Parathyroid adenoma (tissue), 2 donors: ENCODE data around the gene ABCC4.

Experiments used
- H2AFZ ChIP-seq: fragments of 300-600 bp; sonication (generic); one replicate; pipeline ENCODE4 v1.7.0; 2017; ENCODE audit warnings: antibody characterized with exemption, mild to moderate bottlenecking
- H3K27ac ChIP-seq: fragments of 300-600 bp; sonication (generic); one replicate; pipeline ENCODE4 v1.7.0; 2017
- H3K27me3 ChIP-seq: fragments of 300-600 bp; sonication (generic); one replicate; pipeline ENCODE4 v1.7.0; 2017; ENCODE audit warnings: low read length; ENCODE audit not compliant: control insufficient read depth, insufficient read depth
- H3K36me3 ChIP-seq: fragments of 300-600 bp; sonication (generic); one replicate; pipeline ENCODE4 v1.7.0; 2017; ENCODE audit warnings: low read length; ENCODE audit not compliant: control insufficient read depth, insufficient read depth
- H3K4me1 ChIP-seq: fragments of 300-600 bp; sonication (generic); one replicate; pipeline ENCODE4 v1.7.0; 2017; ENCODE audit warnings: control low read depth
- H3K4me2 ChIP-seq: fragments of 300-600 bp; sonication (generic); one replicate; pipeline ENCODE4 v1.7.0; 2017; ENCODE audit warnings: low read length
- H3K4me3 ChIP-seq: fragments of 300-600 bp; sonication (generic); one replicate; pipeline ENCODE4 v1.7.0; 2017; ENCODE audit warnings: low read depth, low read length
- H3K79me2 ChIP-seq: fragments of 300-600 bp; sonication (generic); one replicate; pipeline ENCODE4 v1.7.0; 2017; ENCODE audit warnings: control low read depth
- H3K9ac ChIP-seq: fragments of 300-600 bp; sonication (generic); one replicate; pipeline ENCODE4 v1.7.0; 2017; ENCODE audit warnings: mild to moderate bottlenecking
- H3K9me3 ChIP-seq: fragments of 300-600 bp; sonication (generic); one replicate; pipeline ENCODE4 v1.7.0; 2017; ENCODE audit warnings: low read length; ENCODE audit not compliant: control insufficient read depth
- CTCF ChIP-seq: fragments of 300-600 bp; sonication (generic); IDR thresholded peaks from one replicate; pipeline ENCODE4 v1.7.0; 2017; ENCODE audit warnings: antibody characterized with exemption, mild to moderate bottlenecking
- donor health status: primary hyperparathyroidism.

Gene ABCC4

GRCh38 chr13:95228130-95228529 lies 73.1 kb downstream of the ABCC4 start:
- Histone ChIP-seq H3K4me1 (peaks cover 6% of the 10 kb centered on the region), H3K4me2 (no peak overlapping the region), H3K4me3 (no peak overlapping the region), H3K27me3 (no peaks in the 10 kb centered on the region), H3K9me3 (no peaks in the 10 kb centered on the region), H3K36me3 (no peaks in the 10 kb centered on the region), H3K79me2 (peaks cover 3% of the 10 kb centered on the region), H3K27ac (no peak overlapping the region), H2AFZ (no peak overlapping the region), H3K9ac (no peak overlapping the region)
- no peak for TF ChIP-seq CTCF

GRCh38 chr13:95226932-95227695 lies 74.1 kb downstream of the ABCC4 start:
- peak overlapping the region; percentile 50 for H3K4me2 ChIP-seq
- no peaks in the 10 kb centered on the region for H3K9me3 ChIP-seq
- no peak overlapping the region for H3K9ac ChIP-seq
- H3K79me2 ChIP-seq: peaks cover 5% of the 10 kb centered on the region
- H3K4me3 ChIP-seq: no peak overlapping the region
- H3K27ac ChIP-seq: peak overlapping the region; percentile 68
- no peak overlapping the region for H2AFZ ChIP-seq
- H3K36me3 ChIP-seq: no peaks in the 10 kb centered on the region
- TF ChIP-seq CTCF: no peak
- H3K27me3 ChIP-seq: no peaks in the 10 kb centered on the region
- peaks cover 6% of the 10 kb centered on the region for H3K4me1 ChIP-seq

GRCh38 chr13:95226476-95226875 lies 74.8 kb downstream of the ABCC4 start:
- Histone ChIP-seq H3K27ac (peak overlapping the region; percentile 68), H3K27me3 (no peaks in the 10 kb centered on the region), H3K9me3 (no peaks in the 10 kb centered on the region), H2AFZ (no peak overlapping the region), H3K4me3 (no peak overlapping the region), H3K9ac (no peak overlapping the region), H3K4me1 (peaks cover 4% of the 10 kb centered on the region), H3K4me2 (peak overlapping the region; percentile 50), H3K79me2 (peaks cover 6% of the 10 kb centered on the region), H3K36me3 (no peaks in the 10 kb centered on the region)
- no peak for TF ChIP-seq CTCF

GRCh38 chr13:95226050-95226449 lies 75.2 kb downstream of the ABCC4 start:
- H3K4me1 ChIP-seq: peaks cover 4% of the 10 kb centered on the region
- H3K9me3 ChIP-seq: no peaks in the 10 kb centered on the region
- H3K9ac ChIP-seq: no peak overlapping the region
- H3K27ac ChIP-seq: peak overlapping the region; percentile 68
- no peak overlapping the region for H3K4me3 ChIP-seq
- H2AFZ ChIP-seq: no peak overlapping the region
- TF ChIP-seq CTCF: no peak
- H3K4me2 ChIP-seq: peak overlapping the region; percentile 50
- no peaks in the 10 kb centered on the region for H3K27me3 ChIP-seq
- H3K36me3 ChIP-seq: no peaks in the 10 kb centered on the region
- peaks cover 6% of the 10 kb centered on the region for H3K79me2 ChIP-seq

- Histone ChIP-seq H3K27ac (no peak overlapping the region), H3K9ac (no peak overlapping the region), H3K4me3 (no peak overlapping the region), H3K9me3 (no peaks in the 10 kb centered on the region), H3K36me3 (no peaks in the 10 kb centered on the region), H3K4me2 (no peak overlapping the region), H3K79me2 (peaks cover 3% of the 10 kb centered on the region), H2AFZ (no peak overlapping the region), H3K27me3 (no peaks in the 10 kb centered on the region), H3K4me1 (peaks cover 4% of the 10 kb centered on the region)
- no peak for TF ChIP-seq CTCF
Observed at GRCh38 chr13:95224064-95224463, 77.2 kb downstream of the ABCC4 start.
